Activated T-helper 2 cell treated with anti-CD3 and anti-CD28 coated beads, Interferon-gamma antibody, Interleukin-2, Interleukin-4, amounts not matched to agents 10 μg/mL and 5 μg/mL and 100 μg/mL, durations not matched to agents 14 hours and 24 hours and 36 hours (primary cell): ENCODE measurements around the gene AURKAIP1. TPM values are rescaled to one million over a fixed set of nuclear protein-coding genes. Genes with fewer than 3 reads are reported as not detected.

Experiments
- DNase-seq: peaks from one replicate; pipeline ENCODE4 v3.0.0; 2021; ENCODE audit warnings: low spot score
- H3K27ac Mint-ChIP-seq: one replicate; pipeline ENCODE4 v1.8.0; 2021; ENCODE audit warnings: mixed read lengths
- H3K27me3 Mint-ChIP-seq: one replicate; pipeline ENCODE4 v1.8.0; 2021; ENCODE audit warnings: low read depth, mixed read lengths
- H3K36me3 Mint-ChIP-seq: one replicate; pipeline ENCODE4 v1.8.0; 2021; ENCODE audit warnings: low read depth, mixed read lengths
- H3K4me1 Mint-ChIP-seq: one replicate; pipeline ENCODE4 v1.8.0; 2021; ENCODE audit warnings: low read depth, mixed read lengths
- H3K4me3 Mint-ChIP-seq: one replicate; pipeline ENCODE4 v1.8.0; 2021; ENCODE audit warnings: low read depth, mild to moderate bottlenecking, moderate library complexity, mixed read lengths
- H3K9me3 Mint-ChIP-seq: one replicate; pipeline ENCODE4 v1.8.0; 2021; ENCODE audit warnings: mixed read lengths
- intact Hi-C: fragments of 100-400 bp; cut with micrococcal nuclease; formaldehyde crosslinking; loops from one replicate; pipeline ENCODE4 v1.15.1; 2023
- total RNA-seq: library from RNA; stranded (reverse); gene quantifications from 2 replicates; pipeline ENCODE4 v1.2.3, GENCODE V29; 2022

AURKAIP1 gene
- total RNA-seq, 1 donor from 2014 or later, result 133 TPM

DNA sequence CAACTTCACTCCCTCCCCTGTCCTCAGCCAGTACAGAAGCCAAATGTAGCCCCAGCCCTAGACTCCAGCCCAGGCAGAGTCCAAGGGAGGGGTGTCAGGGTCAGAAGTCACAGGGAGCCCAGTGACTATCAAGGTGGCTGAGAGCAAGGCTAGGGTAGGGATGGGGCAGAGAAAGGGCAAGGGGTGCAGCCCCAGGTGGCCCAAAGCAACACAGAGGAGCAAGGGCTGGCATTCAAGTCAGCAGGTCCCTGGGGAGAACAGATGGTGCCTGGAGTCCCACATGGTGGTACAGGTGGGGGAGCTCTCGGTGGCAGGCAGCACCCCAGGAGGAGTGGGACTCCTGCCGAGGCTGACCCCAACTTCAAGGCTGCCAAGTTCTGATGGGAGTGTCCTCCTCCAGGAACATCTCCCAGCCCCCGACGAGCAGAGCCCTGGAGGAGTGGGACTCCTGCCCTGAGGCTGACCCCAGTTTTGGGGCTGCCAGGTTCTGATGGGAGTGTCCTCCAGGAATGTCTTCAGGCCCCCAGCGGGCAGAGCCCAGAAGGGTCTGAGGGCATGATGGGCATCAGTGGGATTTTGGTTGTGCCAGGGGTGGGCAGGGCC lies 22.1 kb downstream of the AURKAIP1 start:
- Mint-ChIP-seq H3K4me3 (no peak overlapping the region), H3K27me3 (peaks cover 21% of the 10 kb centered on the region), H3K4me1 (no peaks in the 10 kb centered on the region), H3K36me3 (no peaks in the 10 kb centered on the region), H3K9me3 (no peaks in the 10 kb centered on the region), H3K27ac (peak overlapping the region; percentile 31)
- DNase-seq, result no peak
- intact Hi-C loops, result no loop called here

- Mint-ChIP-seq H3K4me1 (peaks cover 4% of the 10 kb centered on the region), H3K27ac (peak overlapping the region; percentile 34)
These were observed 23.2 kb downstream of the AURKAIP1 start for GRCh38 chr1:1351511-1352427.

DNA sequence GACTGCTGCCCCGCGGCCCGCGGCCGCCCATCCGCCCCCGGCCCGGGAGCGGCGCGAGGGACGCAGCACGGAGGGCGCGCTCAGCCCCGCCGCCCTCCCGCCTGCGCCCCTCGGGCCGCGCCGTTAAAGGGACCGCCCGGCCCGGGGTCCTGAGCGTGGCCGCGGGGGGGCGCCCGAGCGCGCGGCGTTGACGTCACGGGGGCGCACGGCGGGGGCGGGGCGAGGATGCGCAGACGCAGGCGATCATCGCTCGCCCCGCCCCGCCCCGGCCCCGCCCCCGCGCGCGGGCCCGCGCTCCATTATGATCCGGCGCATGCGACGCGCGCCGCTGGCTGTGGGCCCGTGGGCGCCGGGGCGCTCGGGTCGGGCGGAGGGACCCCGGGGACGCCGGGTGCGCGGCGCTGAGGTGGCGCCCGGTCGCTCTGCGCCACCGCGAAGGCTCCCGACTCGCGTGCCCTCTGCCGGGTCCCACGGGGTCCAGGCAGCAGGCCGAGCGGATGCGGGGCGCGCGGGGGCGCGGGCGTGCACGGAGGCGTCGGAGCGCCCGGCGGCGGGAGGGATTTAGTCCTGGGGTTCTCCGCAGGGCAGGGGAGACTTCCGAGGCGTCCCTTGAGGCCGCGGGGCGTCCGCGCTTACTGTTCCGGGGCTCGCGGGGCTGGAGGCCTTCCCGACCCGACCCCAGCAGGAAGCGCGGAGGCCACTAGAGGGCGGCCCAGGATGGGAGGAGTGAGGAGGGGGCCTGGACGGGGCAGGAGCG lies 25.6 kb downstream of the AURKAIP1 start, which contains the start of gene DVL1:
Gene DVL1, minus strand, starts transcription at position 163 of the 757 bp plus-strand sequence. CDS start 353 bp downstream, outside the sequence.
- Mint-ChIP-seq H3K9me3 (no peaks in the 10 kb centered on the region), H3K4me1 (peaks cover 5% of the 10 kb centered on the region), H3K27ac (peak within 1 kb of the TSS; percentile 28), H3K36me3 (no peaks in the 10 kb centered on the region), H3K4me3 (peak within 1 kb of the TSS; percentile 77), H3K27me3 (peaks cover 16% of the 10 kb centered on the region)
- intact Hi-C loops, result loop anchor here (2.0 kb wide), 2 partner anchors 25 to 41 kb away; partner anchors contain the start of genes AURKAIP1 and PUSL1
- peak; percentile 62 for DNase-seq

More at GRCh38 chr1:1351511-1352427, 23.2 kb downstream of the AURKAIP1 start:
- peak overlapping the region; percentile 67 for H3K4me3 Mint-ChIP-seq
- H3K27me3 Mint-ChIP-seq, result peaks cover 16% of the 10 kb centered on the region
- no peak for DNase-seq
- intact Hi-C loops, result no loop called here
- H3K9me3 Mint-ChIP-seq, result no peaks in the 10 kb centered on the region
- H3K36me3 Mint-ChIP-seq, result no peaks in the 10 kb centered on the region

DNA sequence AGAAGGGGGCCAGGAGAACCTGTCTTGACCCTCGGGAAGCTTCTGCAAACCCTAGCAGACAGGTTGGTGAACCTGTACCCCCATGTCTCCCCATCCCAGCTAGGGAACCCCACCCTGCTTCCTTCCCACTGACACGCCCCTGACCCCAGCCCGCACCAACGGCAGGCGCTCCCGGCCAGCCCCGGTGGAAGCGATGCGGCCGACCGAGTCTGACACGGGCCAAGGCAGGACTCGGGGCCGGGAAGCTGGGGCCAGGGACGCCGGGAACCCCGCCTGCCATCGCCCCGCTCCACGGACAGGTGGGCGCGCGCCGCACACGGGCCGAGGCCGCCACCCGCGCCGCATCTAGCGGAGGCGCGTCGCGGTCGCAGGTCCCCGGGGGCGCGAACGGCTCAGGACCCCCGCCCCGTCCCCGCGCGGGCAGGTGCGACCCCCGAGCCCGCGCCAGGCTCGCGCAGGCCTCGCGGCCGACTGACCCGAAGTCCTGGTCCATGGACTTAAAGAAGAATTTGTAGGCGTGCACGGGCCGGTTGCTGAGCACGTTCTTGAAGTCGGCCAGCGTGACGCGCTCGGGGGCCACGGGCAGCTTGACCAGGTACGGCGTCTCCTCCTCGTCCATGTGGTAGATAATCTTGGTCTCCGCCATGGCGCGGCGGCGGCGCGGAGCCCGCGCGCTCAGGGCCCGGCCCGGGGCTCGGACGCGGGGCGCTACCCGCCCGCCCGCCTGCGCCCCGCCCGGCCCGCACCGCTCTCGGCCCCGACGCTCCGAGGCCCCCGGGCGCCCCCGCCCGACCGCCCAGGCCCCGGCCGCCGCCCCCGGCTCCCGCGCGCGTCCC lies 26.4 kb downstream of the AURKAIP1 start:
- peak overlapping the region; percentile 77 for H3K4me3 Mint-ChIP-seq
- H3K4me1 Mint-ChIP-seq, result peaks cover 5% of the 10 kb centered on the region
- H3K9me3 Mint-ChIP-seq, result no peaks in the 10 kb centered on the region
- DNase-seq, result no peak
- intact Hi-C loops, result loop anchor here (2.0 kb wide), 2 partner anchors 26 to 40 kb away; partner anchors contain the start of genes AURKAIP1 and PUSL1
- peak overlapping the region; percentile 28 for H3K27ac Mint-ChIP-seq
- H3K36me3 Mint-ChIP-seq, result no peaks in the 10 kb centered on the region
- H3K27me3 Mint-ChIP-seq, result peaks cover 14% of the 10 kb centered on the region

- peaks cover 10% of the 10 kb centered on the region for H3K27me3 Mint-ChIP-seq
- peak overlapping the region; percentile 28 for H3K27ac Mint-ChIP-seq
- no peaks in the 10 kb centered on the region for H3K9me3 Mint-ChIP-seq
- peaks cover 1% of the 10 kb centered on the region for H3K36me3 Mint-ChIP-seq
- DNase-seq, result no peak
- peak overlapping the region; percentile 77 for H3K4me3 Mint-ChIP-seq
- peaks cover 5% of the 10 kb centered on the region for H3K4me1 Mint-ChIP-seq
- intact Hi-C loops, result loop anchor here (2.0 kb wide), 2 partner anchors 27 to 39 kb away; partner anchors contain the start of genes AURKAIP1 and PUSL1
These were observed 27.2 kb downstream of the AURKAIP1 start for GRCh38 chr1:1347663-1348419.

DNA sequence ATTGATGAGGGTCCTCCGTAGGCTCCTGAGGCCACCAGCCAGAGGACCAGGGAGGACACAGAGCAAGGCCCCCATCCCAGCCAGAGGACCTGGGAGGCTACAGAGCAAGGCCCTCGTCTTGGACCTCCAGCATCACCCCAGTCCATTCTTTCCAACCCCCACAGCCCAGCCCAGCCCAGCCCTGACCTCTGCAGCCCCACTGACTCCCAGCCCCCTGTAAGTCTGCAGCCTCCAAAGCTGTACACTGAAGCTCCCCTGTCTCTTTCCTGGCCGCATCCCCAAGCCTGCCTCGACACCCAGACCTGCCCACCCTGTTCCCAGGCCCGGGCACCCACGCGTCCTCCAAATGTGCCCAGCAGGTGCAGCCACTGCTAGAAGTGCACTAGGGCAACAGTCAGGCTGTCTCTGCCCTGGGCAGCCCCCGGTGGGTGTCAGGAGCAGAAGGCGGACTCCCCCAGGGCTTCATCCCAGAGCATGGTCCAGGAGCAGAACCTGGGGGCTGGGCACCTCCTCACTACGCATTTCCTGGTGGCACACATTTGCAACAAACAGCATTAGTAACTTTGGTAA lies 27.9 kb downstream of the AURKAIP1 start:
- intact Hi-C loops, result no loop called here

GRCh38 chr1:1346501-1346890 lies 28.5 kb downstream of the AURKAIP1 start:
- intact Hi-C loops, result no loop called here
- peak overlapping the region; percentile 47 for H3K4me3 Mint-ChIP-seq
- peaks cover 5% of the 10 kb centered on the region for H3K4me1 Mint-ChIP-seq
- DNase-seq, result no peak
- H3K27me3 Mint-ChIP-seq, result no peaks in the 10 kb centered on the region
- H3K9me3 Mint-ChIP-seq, result no peaks in the 10 kb centered on the region
- H3K36me3 Mint-ChIP-seq, result peaks cover 3% of the 10 kb centered on the region
- no peak overlapping the region for H3K27ac Mint-ChIP-seq

More for the DNA sequence above, 27.9 kb downstream of the AURKAIP1 start:
- no peaks in the 10 kb centered on the region for H3K9me3 Mint-ChIP-seq
- no peak for DNase-seq
- H3K4me3 Mint-ChIP-seq, result peak overlapping the region; percentile 47
- H3K36me3 Mint-ChIP-seq, result peaks cover 3% of the 10 kb centered on the region
- H3K27ac Mint-ChIP-seq, result no peak overlapping the region
- peaks cover 5% of the 10 kb centered on the region for H3K4me1 Mint-ChIP-seq
- H3K27me3 Mint-ChIP-seq, result peaks cover 3% of the 10 kb centered on the region

- intact Hi-C loops, result no loop called here
- H3K27ac Mint-ChIP-seq, result no peak overlapping the region
- no peaks in the 10 kb centered on the region for H3K9me3 Mint-ChIP-seq
These were observed 29.0 kb downstream of the AURKAIP1 start for GRCh38 chr1:1345860-1346500.

DNA sequence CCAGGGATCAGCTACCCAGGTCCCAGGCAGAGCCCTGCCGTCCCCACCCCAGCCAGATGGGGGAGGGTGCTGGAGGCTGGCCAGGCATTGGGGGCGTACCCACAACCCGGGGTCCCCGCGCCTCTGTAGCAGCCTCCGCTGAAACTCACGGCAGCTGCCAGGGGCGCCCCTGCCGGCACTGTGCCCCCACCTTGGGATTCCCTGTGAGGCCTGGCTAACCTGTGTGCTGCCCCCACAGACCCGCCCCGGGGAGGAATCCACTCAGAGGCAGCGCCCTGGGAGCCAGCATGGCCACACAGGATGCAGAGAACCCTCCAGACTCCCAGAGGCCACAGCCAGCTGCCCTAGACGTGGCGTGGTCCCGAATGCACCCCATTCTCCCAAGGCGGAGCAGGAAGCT lies 29.6 kb downstream of the AURKAIP1 start:
- no peaks in the 10 kb centered on the region for H3K27me3 Mint-ChIP-seq

More at GRCh38 chr1:1345860-1346500, 29.0 kb downstream of the AURKAIP1 start:
- peaks cover 5% of the 10 kb centered on the region for H3K4me1 Mint-ChIP-seq
- H3K36me3 Mint-ChIP-seq, result peaks cover 7% of the 10 kb centered on the region
- no peak for DNase-seq
- no peaks in the 10 kb centered on the region for H3K27me3 Mint-ChIP-seq
- H3K4me3 Mint-ChIP-seq, result no peak overlapping the region

GRCh38 chr1:1344655-1345361 lies 30.2 kb downstream of the AURKAIP1 start:
- no peak for DNase-seq
- Mint-ChIP-seq H3K27me3 (no peaks in the 10 kb centered on the region), H3K36me3 (peaks cover 14% of the 10 kb centered on the region), H3K4me3 (no peak overlapping the region), H3K9me3 (no peaks in the 10 kb centered on the region), H3K4me1 (peaks cover 5% of the 10 kb centered on the region), H3K27ac (no peak overlapping the region)
- intact Hi-C loops, result no loop called here

More for the DNA sequence above, 29.6 kb downstream of the AURKAIP1 start:
- Mint-ChIP-seq H3K27ac (no peak overlapping the region), H3K4me3 (no peak overlapping the region), H3K36me3 (peaks cover 13% of the 10 kb centered on the region), H3K4me1 (peaks cover 5% of the 10 kb centered on the region), H3K9me3 (no peaks in the 10 kb centered on the region)
- no peak for DNase-seq
- intact Hi-C loops, result no loop called here
